Neuronal stem cell (in vitro differentiated cells): ENCODE results near the gene CIT.
"Not testable (repeated sequence)": the region's sequence is repeated elsewhere in the genome, so short reads cannot be mapped to it uniquely, and the experiment has no call there.

Experiments
- DNase-seq: peaks from one replicate; pipeline ENCODE4 v3.0.0-alpha.2; 2013; ENCODE audit warnings: low spot score
- H2AFZ ChIP-seq: one replicate; pipeline ENCODE4 v1.6.1; 2013; ENCODE audit warnings: mild to moderate bottlenecking, low read length, inconsistent platforms
- H2AK5ac ChIP-seq: 2 replicates; pipeline ENCODE4 v1.6.1; 2013; ENCODE audit warnings: low read depth, mild to moderate bottlenecking, inconsistent platforms, low read length, moderate library complexity, mixed read lengths
- H2BK120ac ChIP-seq: 2 replicates; pipeline ENCODE4 v1.6.1; 2013; ENCODE audit warnings: low read depth, mild to moderate bottlenecking, inconsistent platforms, low read length, moderate library complexity, mixed read lengths
- H2BK12ac ChIP-seq: one replicate; pipeline ENCODE4 v1.6.1; 2013; ENCODE audit warnings: low read length, inconsistent platforms
- H2BK15ac ChIP-seq: 2 replicates; pipeline ENCODE4 v1.6.1; 2013; ENCODE audit warnings: mild to moderate bottlenecking, low read length, inconsistent platforms, mixed read lengths
- H2BK5ac ChIP-seq: one replicate; pipeline ENCODE4 v1.6.1; 2013; ENCODE audit warnings: inconsistent platforms, mild to moderate bottlenecking, low read length, moderate library complexity
- H3K14ac ChIP-seq: one replicate; pipeline ENCODE4 v1.6.1; 2013; ENCODE audit warnings: low read length, inconsistent platforms
- H3K18ac ChIP-seq: 2 replicates; pipeline ENCODE4 v1.6.1; 2013; ENCODE audit warnings: low read length, inconsistent platforms
- H3K23ac ChIP-seq: 2 replicates; pipeline ENCODE4 v1.6.1; 2013; ENCODE audit warnings: low read depth, mild to moderate bottlenecking, mixed read lengths, low read length, inconsistent platforms; ENCODE audit not compliant: poor library complexity
- H3K27ac ChIP-seq: replicated peaks from 3 replicates; pipeline ENCODE4 v1.5.1; 2013; ENCODE audit warnings: low read length, inconsistent platforms
- H3K27me3 ChIP-seq, 3 experiments: 2 replicates each; pipeline ENCODE4 v1.6.1; 2013; ENCODE audit warnings: low read length in 3 of 3, mild to moderate bottlenecking in 2 of 3, inconsistent platforms in 1 of 3, low read depth in 1 of 3, mixed read lengths in 1 of 3, moderate library complexity in 1 of 3; ENCODE audit not compliant: control insufficient read depth in 3 of 3, insufficient read depth in 3 of 3
- H3K36me3 ChIP-seq, 2 donors: replicated peaks in 1 of 2; 2 replicates each; pipeline ENCODE4 v1.6.1; 2013; ENCODE audit warnings: low read length in 2 of 2; ENCODE audit not compliant: control insufficient read depth in 2 of 2, insufficient read depth in 2 of 2
- H3K4ac ChIP-seq: 2 replicates; pipeline ENCODE4 v1.6.1; 2013; ENCODE audit warnings: inconsistent platforms, mild to moderate bottlenecking, low read length, moderate library complexity
- H3K4me1 ChIP-seq, 2 donors: 1 replicate in 1 of 2; 2 replicates in 1 of 2; pipeline ENCODE4 v1.6.1; 2013; ENCODE audit warnings: low read length in 2 of 2, low read depth in 1 of 2; ENCODE audit not compliant: control insufficient read depth in 2 of 2, insufficient read depth in 1 of 2
- H3K4me2 ChIP-seq: one replicate; pipeline ENCODE4 v1.6.1; 2013; ENCODE audit warnings: mild to moderate bottlenecking, low read length, inconsistent platforms; ENCODE audit not compliant: insufficient read depth, poor library complexity, severe bottlenecking
- H3K4me3 ChIP-seq, 2 donors: 2 replicates each; pipeline ENCODE4 v1.5.1; 2013; ENCODE audit warnings: low read length in 2 of 2, mild to moderate bottlenecking in 2 of 2, inconsistent platforms in 1 of 2, moderate library complexity in 1 of 2
- H3K79me1 ChIP-seq: one replicate; pipeline ENCODE4 v1.6.1; 2013; ENCODE audit warnings: low read depth, mild to moderate bottlenecking, inconsistent platforms, low read length, moderate library complexity
- H3K9ac ChIP-seq: one replicate; pipeline ENCODE4 v1.6.1; 2013; ENCODE audit warnings: mild to moderate bottlenecking, low read depth, low read length, inconsistent platforms; ENCODE audit not compliant: poor library complexity
- H3K9me3 ChIP-seq, 2 donors: replicated peaks in 1 of 2; 2 replicates each; pipeline versions ENCODE3 to v1.6.1; 2013; ENCODE audit warnings: low read length in 2 of 2, mild to moderate bottlenecking in 2 of 2, inconsistent platforms in 1 of 2, low read depth in 1 of 2, mixed read lengths in 1 of 2, moderate library complexity in 1 of 2; ENCODE audit not compliant: control insufficient read depth in 2 of 2, insufficient read depth in 1 of 2
- H4K8ac ChIP-seq: one replicate; pipeline ENCODE4 v1.6.1; 2013; ENCODE audit warnings: low read depth, mild to moderate bottlenecking, inconsistent platforms, low read length, moderate library complexity
- H4K91ac ChIP-seq: one replicate; pipeline ENCODE4 v1.6.1; 2013; ENCODE audit warnings: low read length, low read depth, mild to moderate bottlenecking, inconsistent platforms; ENCODE audit not compliant: poor library complexity
- WGBS, 2 donors: extraction: QIAGEN DNeasy Blood & Tissue Kit; methylation state at CpG; one replicate each; pipeline ENCODE4 v1.1.7; 2013; ENCODE audit warnings: missing lambda C conversion rate in 2 of 2, mixed read lengths in 1 of 2; ENCODE audit not compliant: insufficient read length in 2 of 2, insufficient replicate concordance in 1 of 2; ENCODE audit errors: extremely low coverage in 2 of 2; 5-methylcytosine and 5-hydroxymethylcytosine counted together

Gene CIT

GRCh38 chr12:119706427-119706826 lies 170.7 kb downstream of the CIT start:
- H3K14ac ChIP-seq, H4K8ac ChIP-seq, H3K79me1 ChIP-seq, H2AFZ ChIP-seq, H4K91ac ChIP-seq, H2BK5ac ChIP-seq, H3K4ac ChIP-seq, H2AK5ac ChIP-seq, H3K18ac ChIP-seq, DNase-seq, H3K4me3 ChIP-seq, H3K9me3 ChIP-seq, H2BK120ac ChIP-seq, H3K27me3 ChIP-seq, H3K4me1 ChIP-seq, H3K23ac ChIP-seq, H2BK12ac ChIP-seq, H2BK15ac ChIP-seq, H3K27ac ChIP-seq, H3K4me2 ChIP-seq, H3K9ac ChIP-seq: not testable (repeated sequence)
- peaks cover 36 to 96% of the 10 kb centered on the region in 2 donors for H3K36me3 ChIP-seq
- WGBS, 2 donors = no CpG with 5 or more reads among the region's 1 CpG

- no peaks in the 10 kb centered on the region for H3K27me3 ChIP-seq
- H2BK15ac ChIP-seq = no peak overlapping the region
- WGBS, 2 donors = no CpG with 5 or more reads among the region's 7 CpGs
- no peak overlapping the region for H3K23ac ChIP-seq
- H2BK120ac ChIP-seq = no peak overlapping the region
- H3K4me2 ChIP-seq = no peak overlapping the region
- H3K36me3 ChIP-seq = peaks cover 38 to 94% of the 10 kb centered on the region in 2 donors
- DNase-seq = no peak
- no peak overlapping the region for H2AK5ac ChIP-seq
- H3K14ac ChIP-seq = no peak overlapping the region
- no peak overlapping the region for H3K9ac ChIP-seq
- no peak overlapping the region for H3K4ac ChIP-seq
- no peak overlapping the region for H4K8ac ChIP-seq
- no peak overlapping the region for H3K4me3 ChIP-seq
- H3K27ac ChIP-seq = no peak overlapping the region
- no peak overlapping the region for H2BK12ac ChIP-seq
- H3K4me1 ChIP-seq = no peaks in the 10 kb centered on the region
- no peak overlapping the region for H3K18ac ChIP-seq
- H4K91ac ChIP-seq = no peak overlapping the region
- no peak overlapping the region for H2AFZ ChIP-seq
- H2BK5ac ChIP-seq = no peak overlapping the region
- no peaks in the 10 kb centered on the region for H3K79me1 ChIP-seq
- H3K9me3 ChIP-seq = peaks cover 0 to 1% of the 10 kb centered on the region in 2 donors
Measured at GRCh38 chr12:119705182-119705581, 171.9 kb downstream of the CIT start.

- Histone ChIP-seq H3K23ac (no peak overlapping the region), H4K8ac (no peak overlapping the region), H3K18ac (no peak overlapping the region), H3K27ac (no peak overlapping the region), H3K4me2 (no peak overlapping the region), H2BK5ac (no peak overlapping the region), H3K9ac (no peak overlapping the region), H3K36me3 (peaks cover 37 to 94% of the 10 kb centered on the region in 2 donors), H2BK12ac (no peak overlapping the region), H3K14ac (no peak overlapping the region), H3K4ac (no peak overlapping the region), H2BK15ac (no peak overlapping the region), H4K91ac (no peak overlapping the region), H3K9me3 (peaks cover 0 to 1% of the 10 kb centered on the region in 2 donors), H3K4me3 (no peak overlapping the region), H3K4me1 (no peaks in the 10 kb centered on the region), H2AK5ac (no peak overlapping the region), H2BK120ac (no peak overlapping the region), H3K27me3 (no peaks in the 10 kb centered on the region), H2AFZ (no peak overlapping the region), H3K79me1 (no peaks in the 10 kb centered on the region)
- no CpG with 5 or more reads among the region's 16 CpGs for whole genome bisulfite sequencing, 2 donors
- DNase-seq = no peak
Measured at GRCh38 chr12:119704065-119704747, 172.9 kb downstream of the CIT start.

- H2AK5ac ChIP-seq = no peak overlapping the region
- H4K8ac ChIP-seq = no peak overlapping the region
- H2BK120ac ChIP-seq = no peak overlapping the region
- no peak overlapping the region for H2BK15ac ChIP-seq
- no peak overlapping the region for H3K18ac ChIP-seq
- H3K4me2 ChIP-seq = no peak overlapping the region
- no peaks in the 10 kb centered on the region for H3K79me1 ChIP-seq
- H3K4ac ChIP-seq = no peak overlapping the region
- H3K36me3 ChIP-seq = peaks cover 41 to 92% of the 10 kb centered on the region in 2 donors
- no peak overlapping the region for H3K4me3 ChIP-seq
- H3K23ac ChIP-seq = no peak overlapping the region
- no peak overlapping the region for H3K27ac ChIP-seq
- H2BK5ac ChIP-seq = no peak overlapping the region
- H4K91ac ChIP-seq = no peak overlapping the region
- no peak for DNase-seq
- no peak overlapping the region for H3K14ac ChIP-seq
- no peaks in the 10 kb centered on the region for H3K27me3 ChIP-seq
- no peak overlapping the region for H2BK12ac ChIP-seq
- peaks cover 0 to 2% of the 10 kb centered on the region in 2 donors for H3K4me1 ChIP-seq
- H3K9ac ChIP-seq = no peak overlapping the region
- no peaks in the 10 kb centered on the region for H3K9me3 ChIP-seq
- H2AFZ ChIP-seq = no peak overlapping the region
- no CpG with 5 or more reads among the region's 6 CpGs for WGBS, 2 donors
Measured at GRCh38 chr12:119700078-119700477, 177.0 kb downstream of the CIT start.
